Endothelial cell of umbilical vein (primary cell): ENCODE results near the gene AJM1. TPM values are rescaled to one million over a fixed set of nuclear protein-coding genes. Genes with fewer than 3 reads are reported as not detected.

ENCODE experiments used
- BruUV-seq: library from RNA; stranded (reverse); fragments of 400-500 nt; replicated peaks from 2 replicates; lab custom pipeline; 2021; lab: Mats Ljungman, UMichigan
- CTCF ChIA-PET: fragments of 300-600, 350-600 bp; sonication (Branson Sonifier 250); formaldehyde crosslinking; loops from one replicate; lab custom pipeline; 2021; ENCODE audit warnings: antibody characterized with exemption, inconsistent platforms; lab: Charles Lee
- POLR2A ChIA-PET: fragments of 300-600, 350-600 bp; sonication (Branson Sonifier 250); formaldehyde crosslinking; loops from one replicate; lab custom pipeline; 2021; ENCODE audit warnings: antibody characterized with exemption, inconsistent platforms; lab: Charles Lee
- DNase-seq: peaks from one replicate; pipeline ENCODE4 v3.0.0-alpha.2; 2011; ENCODE audit warnings: low read depth, low spot score
- FAIRE-seq: peaks from 2 replicates; lab custom pipeline; 2011; peaks lifted over from hg19 to GRCh38; lab: Jason Lieb, UNC
- H2AFZ ChIP-seq: 2 replicates; pipeline ENCODE4 v1.6.0; 2012; ENCODE audit warnings: low read depth, low read length, control low read depth, inconsistent platforms
- H3K27ac ChIP-seq: 2 replicates; pipeline ENCODE4 v1.5.1; 2011; ENCODE audit warnings: low read depth, mild to moderate bottlenecking, control low read depth, low read length, moderate library complexity; ENCODE audit not compliant: insufficient read depth
- H3K27me3 ChIP-seq, 2 experiments: 2 replicates each; pipeline versions ENCODE4 v1.6.0 to v1.6.1; 2011; ENCODE audit warnings: low read length in 2 of 2, mixed read lengths in 1 of 2; ENCODE audit not compliant: control insufficient read depth in 2 of 2, insufficient read depth in 2 of 2
- H3K36me3 ChIP-seq, 2 experiments: 2 replicates in 1 of 2; 3 replicates in 1 of 2; pipeline ENCODE4 v1.5.1; 2011; ENCODE audit warnings: low read length in 2 of 2, mild to moderate bottlenecking in 1 of 2, moderate library complexity in 1 of 2; ENCODE audit not compliant: control insufficient read depth in 2 of 2, insufficient read depth in 2 of 2; ENCODE audit errors: extremely low read depth in 1 of 2
- H3K4me1 ChIP-seq: 3 replicates; pipeline ENCODE4 v1.5.1; 2011; ENCODE audit warnings: mild to moderate bottlenecking, low read length; ENCODE audit not compliant: control insufficient read depth, insufficient read depth; ENCODE audit errors: extremely low read depth
- H3K4me2 ChIP-seq: 2 replicates; pipeline ENCODE4 v1.6.1; 2011; ENCODE audit warnings: low read length, control low read depth, mixed read lengths; ENCODE audit not compliant: insufficient read depth
- H3K4me3 ChIP-seq, 3 experiments: fragments of 200-600 bp in 1 of 3; sonication (generic), shearing (Covaris generic) in 1 of 3; replicated peaks in 1 of 3; 2 replicates each; pipeline ENCODE4 v1.5.1; 2011 to 2016; ENCODE audit warnings: control low read depth in 3 of 3, low read length in 3 of 3, mild to moderate bottlenecking in 2 of 3, inconsistent platforms in 1 of 3, low read depth in 1 of 3, moderate library complexity in 1 of 3; ENCODE audit not compliant: insufficient read depth in 1 of 3
- H3K79me2 ChIP-seq: 2 replicates; pipeline ENCODE4 v1.6.0; 2012; ENCODE audit warnings: low read length, inconsistent platforms; ENCODE audit not compliant: control insufficient read depth, insufficient read depth
- H3K9ac ChIP-seq: replicated peaks from 2 replicates; pipeline ENCODE3; 2011; ENCODE audit warnings: low read length, control low read depth; ENCODE audit not compliant: insufficient read depth; ENCODE audit errors: extremely low read depth
- H3K9me1 ChIP-seq: replicated peaks from 3 replicates; pipeline ENCODE4 v1.6.0; 2011; ENCODE audit warnings: mild to moderate bottlenecking, low read length; ENCODE audit not compliant: control insufficient read depth, insufficient read depth; ENCODE audit errors: extremely low read depth
- H3K9me3 ChIP-seq: replicated peaks from 2 replicates; pipeline ENCODE4 v1.5.1; 2012; ENCODE audit warnings: low read length, inconsistent platforms; ENCODE audit not compliant: control insufficient read depth, insufficient read depth
- H4K20me1 ChIP-seq: replicated peaks from 2 replicates; pipeline ENCODE3; 2011; ENCODE audit warnings: mild to moderate bottlenecking, low read length; ENCODE audit not compliant: control insufficient read depth, insufficient read depth; ENCODE audit errors: extremely low read depth
- EZH2 ChIP-seq: IDR thresholded peaks from 2 replicates; pipeline ENCODE4 v1.6.1; 2012; ENCODE audit warnings: borderline replicate concordance, low read depth, mild to moderate bottlenecking, moderate library complexity, low read length, inconsistent platforms; ENCODE audit not compliant: severe bottlenecking
- FOS ChIP-seq: IDR thresholded peaks from 2 replicates; pipeline ENCODE4 v1.6.1; 2011; ENCODE audit warnings: mild to moderate bottlenecking, low read length, moderate library complexity, borderline replicate concordance; ENCODE audit not compliant: insufficient read depth
- GATA2 ChIP-seq: IDR thresholded peaks from 2 replicates; pipeline ENCODE4 v1.7.0; 2011; ENCODE audit warnings: low read depth, mild to moderate bottlenecking, moderate library complexity, mixed read lengths, low read length; ENCODE audit not compliant: insufficient read length, insufficient read depth
- JUN ChIP-seq: IDR thresholded peaks from 2 replicates; pipeline ENCODE4 v1.6.1; 2011; ENCODE audit warnings: borderline replicate concordance, low read depth; ENCODE audit not compliant: insufficient read length, insufficient read depth
- MYC ChIP-seq: IDR thresholded peaks from one replicate; pipeline ENCODE4 v1.6.1; 2011; ENCODE audit warnings: mild to moderate bottlenecking, low read depth, low read length
- POLR2A ChIP-seq: IDR thresholded peaks from 2 replicates; pipeline ENCODE4 v1.6.1; 2012; ENCODE audit warnings: low read depth, mild to moderate bottlenecking, control low read depth, low read length
- POLR2AphosphoS5 ChIP-seq: IDR thresholded peaks from 2 replicates; pipeline ENCODE4 v1.6.1; 2012; ENCODE audit warnings: low read depth, mild to moderate bottlenecking, control low read depth, low read length, moderate library complexity; ENCODE audit not compliant: insufficient read depth
- dilution Hi-C: fragments of 300-500 bp; cut with MboI; formaldehyde crosslinking; loops from one replicate; pipeline ENCODE4 v1.15.0; 2019; ENCODE audit warnings: low sequenced_read_pairs; ENCODE audit not compliant: extremely low pct_ligation_motif_present
- intact Hi-C: fragments of 100-400 bp; cut with micrococcal nuclease; formaldehyde crosslinking; loops from one replicate; pipeline ENCODE4 v1.10.0; 2022
- polyA plus RNA-seq, 4 experiments: library from polyadenylated mRNA; depleted of rRNA in 3 of 4; stranded (reverse) in 3 of 4; unstranded in 1 of 4; fragments of >200 nt; gene quantifications; 2 replicates each; pipeline versions ENCODE4 v1.2.1 to v1.2.3, GENCODE V29; 2011 to 2012; ENCODE audit warnings: missing spikeins in 1 of 4
- total RNA-seq: library from RNA; stranded (reverse); gene quantifications from 2 replicates; pipeline ENCODE4 v1.2.3, GENCODE V29; 2021
- TF ChIP-seq, protein P1 (sequence below): IDR thresholded peaks from 2 replicates; pipeline ENCODE4 v1.6.1; 2011; ENCODE audit not compliant: insufficient read depth, insufficient read length
- TF ChIP-seq, protein P2 (sequence below), 2 donors: IDR thresholded peaks; 1 replicate in 1 of 2; 2 replicates in 1 of 2; pipeline ENCODE4 v1.5.1; 2011; ENCODE audit warnings: low read length in 2 of 2, mild to moderate bottlenecking in 2 of 2, moderate library complexity in 2 of 2, control low read depth in 1 of 2, inconsistent platforms in 1 of 2, low read depth in 1 of 2; ENCODE audit not compliant: insufficient read depth in 1 of 2; ENCODE audit errors: extremely low read depth in 1 of 2

Gene AJM1
- total and polyA plus RNA-seq, 2 donors (not counting 3 experiments of a cell fraction or from before 2014, with no cell fraction given) = 0.30 to 1.3 TPM

DNA sequence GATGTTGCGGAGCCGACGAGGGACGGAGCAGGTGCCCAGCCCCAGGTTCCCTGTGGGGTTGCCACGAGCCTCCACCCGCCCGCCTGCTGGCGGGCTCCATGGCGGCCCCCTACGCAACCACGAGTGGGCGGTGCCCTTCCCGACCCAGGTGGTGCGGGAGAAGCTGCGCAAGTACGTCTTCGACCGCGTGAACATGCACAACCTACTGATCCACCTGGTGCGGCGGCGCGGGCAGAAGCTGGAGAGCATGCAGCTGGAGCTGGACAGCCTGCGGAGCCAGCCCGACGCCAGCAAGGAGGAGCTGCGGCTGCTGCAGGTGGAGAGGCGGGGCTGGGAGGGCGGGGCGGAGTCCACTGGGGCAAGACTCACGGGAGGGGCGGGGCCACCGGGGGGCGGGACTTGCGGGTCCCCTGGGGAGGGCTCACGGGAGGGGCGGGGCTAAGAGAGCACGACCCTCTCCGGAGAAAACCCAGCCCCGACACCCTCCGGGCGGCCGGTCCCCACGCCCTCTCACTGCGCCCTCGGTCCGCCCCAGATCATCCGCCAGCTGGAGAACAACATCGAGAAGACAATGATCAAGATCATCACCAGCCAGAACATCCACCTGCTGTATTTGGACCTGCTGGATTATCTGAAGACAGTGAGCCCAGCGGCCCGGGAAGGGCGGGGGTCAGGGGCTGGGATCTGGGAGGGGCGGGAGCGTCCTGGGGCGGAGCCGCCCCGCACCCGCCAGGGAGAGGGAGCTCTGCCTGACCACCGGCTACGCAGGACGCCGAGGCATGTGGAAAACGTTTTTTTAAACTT lies 42.2 kb upstream of the AJM1 start:
- Histone ChIP-seq H3K9ac (no peak overlapping the region), H3K36me3 (no peaks in the 10 kb centered on the region), H3K4me2 (peak overlapping the region; percentile 13), H3K27ac (no peak overlapping the region), H3K9me3 (no peaks in the 10 kb centered on the region), H2AFZ (no peak overlapping the region), H4K20me1 (no peaks in the 10 kb centered on the region), H3K4me1 (no peaks in the 10 kb centered on the region), H3K9me1 (no peaks in the 10 kb centered on the region), H3K4me3 (peak overlapping the region; percentile 13 to 24 (median 13)), H3K79me2 (no peaks in the 10 kb centered on the region), H3K27me3 (peaks cover 29 to 32% of the 10 kb centered on the region in 2 experiments)
- intact Hi-C loops (no loop called here), dilution Hi-C loops (loop anchor here (25.0 kb wide), 1 partner anchor 137 kb away; the partner anchor contains the start of genes C8G and FBXW5)
- ChIA-PET CTCF (interaction anchor here (0.9 to 2.0 kb wide), 7 partner anchors 7 to 229 kb away, joined by 3 to 8 read pairs (median 5); partner anchors contain the start of gene AJM1), POLR2A (interaction anchor here (1.1 kb wide), 1 partner anchor 10 kb away, joined by 3 read pairs; no protein-coding TSS in a partner anchor)
- TF ChIP-seq FOS (no peak), JUN (no peak), GATA2 (no peak), POLR2AphosphoS5 (no peak), POLR2A (no peak), EZH2 (no peak), MYC (no peak)
- TF ChIP-seq, protein P1, sequence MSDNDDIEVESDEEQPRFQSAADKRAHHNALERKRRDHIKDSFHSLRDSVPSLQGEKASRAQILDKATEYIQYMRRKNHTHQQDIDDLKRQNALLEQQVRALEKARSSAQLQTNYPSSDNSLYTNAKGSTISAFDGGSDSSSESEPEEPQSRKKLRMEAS = no peak
- TF ChIP-seq, protein P2, sequence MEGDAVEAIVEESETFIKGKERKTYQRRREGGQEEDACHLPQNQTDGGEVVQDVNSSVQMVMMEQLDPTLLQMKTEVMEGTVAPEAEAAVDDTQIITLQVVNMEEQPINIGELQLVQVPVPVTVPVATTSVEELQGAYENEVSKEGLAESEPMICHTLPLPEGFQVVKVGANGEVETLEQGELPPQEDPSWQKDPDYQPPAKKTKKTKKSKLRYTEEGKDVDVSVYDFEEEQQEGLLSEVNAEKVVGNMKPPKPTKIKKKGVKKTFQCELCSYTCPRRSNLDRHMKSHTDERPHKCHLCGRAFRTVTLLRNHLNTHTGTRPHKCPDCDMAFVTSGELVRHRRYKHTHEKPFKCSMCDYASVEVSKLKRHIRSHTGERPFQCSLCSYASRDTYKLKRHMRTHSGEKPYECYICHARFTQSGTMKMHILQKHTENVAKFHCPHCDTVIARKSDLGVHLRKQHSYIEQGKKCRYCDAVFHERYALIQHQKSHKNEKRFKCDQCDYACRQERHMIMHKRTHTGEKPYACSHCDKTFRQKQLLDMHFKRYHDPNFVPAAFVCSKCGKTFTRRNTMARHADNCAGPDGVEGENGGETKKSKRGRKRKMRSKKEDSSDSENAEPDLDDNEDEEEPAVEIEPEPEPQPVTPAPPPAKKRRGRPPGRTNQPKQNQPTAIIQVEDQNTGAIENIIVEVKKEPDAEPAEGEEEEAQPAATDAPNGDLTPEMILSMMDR (IDR thresholded peaks at IDR 0.05; ENCODE audit: extremely low read depth in 1 of 2, insufficient read depth in 1 of 2, low read depth in 1 of 2, low read length in 2 of 2) = no peak
- DNase-seq = peak; percentile 60
- FAIRE-seq = no peak
- BruUV-seq = no TSS peak
